WTC11 (cell line): ENCODE results near the gene WWOX.

ENCODE experiments used
- CREB1 ChIP-seq: sonication (generic); formaldehyde crosslinking; IDR thresholded peaks from 2 replicates; pipeline ENCODE4 v1.8.0; 2023; ENCODE audit warnings: mild to moderate bottlenecking, missing genetic modification reagents
- CREM ChIP-seq: sonication (generic); formaldehyde crosslinking; IDR thresholded peaks from 2 replicates; pipeline ENCODE4 v1.8.1; 2022; ENCODE audit warnings: mild to moderate bottlenecking, missing genetic modification reagents, moderate library complexity
- CTCF ChIP-seq: fragments of 200-600 bp; IDR thresholded peaks from 2 replicates; pipeline ENCODE4 v1.8.0; 2022; ENCODE audit warnings: antibody characterized with exemption
- MYBL2 ChIP-seq: sonication (generic); formaldehyde crosslinking; IDR thresholded peaks from 2 replicates; pipeline ENCODE4 v1.8.1; 2023; ENCODE audit warnings: mild to moderate bottlenecking, moderate library complexity, missing genetic modification reagents
- SOX15 ChIP-seq: fragments of 250-450 bp; sonication (Bioruptor Pico); IDR thresholded peaks from 2 replicates; pipeline ENCODE4 v1.9.0; 2021; ENCODE audit warnings: mild to moderate bottlenecking
- SP1 ChIP-seq: sonication (generic); formaldehyde crosslinking; conservative IDR thresholded peaks from 2 replicates; pipeline ENCODE4 v1.8.1; 2022; ENCODE audit warnings: missing genetic modification reagents
- TEAD1 ChIP-seq: sonication (generic); formaldehyde crosslinking; IDR thresholded peaks from 2 replicates; pipeline ENCODE4 v1.8.0; 2022; ENCODE audit warnings: mild to moderate bottlenecking, missing genetic modification reagents
- TF ChIP-seq, protein P1 (sequence below): sonication (generic); formaldehyde crosslinking; IDR thresholded peaks from 2 replicates; pipeline ENCODE4 v1.8.1; 2023; ENCODE audit warnings: mild to moderate bottlenecking, moderate library complexity, missing genetic modification reagents
- TF ChIP-seq, protein P2 (sequence below): sonication (generic); formaldehyde crosslinking; IDR thresholded peaks from 2 replicates; pipeline ENCODE4 v1.8.1; 2023; ENCODE audit warnings: mild to moderate bottlenecking, missing genetic modification reagents, moderate library complexity
- TF ChIP-seq, protein P3 (sequence below): sonication (generic); formaldehyde crosslinking; IDR thresholded peaks from 2 replicates; pipeline ENCODE4 v1.8.0; 2023; ENCODE audit warnings: missing genetic modification reagents, mild to moderate bottlenecking, borderline replicate concordance

DNA sequence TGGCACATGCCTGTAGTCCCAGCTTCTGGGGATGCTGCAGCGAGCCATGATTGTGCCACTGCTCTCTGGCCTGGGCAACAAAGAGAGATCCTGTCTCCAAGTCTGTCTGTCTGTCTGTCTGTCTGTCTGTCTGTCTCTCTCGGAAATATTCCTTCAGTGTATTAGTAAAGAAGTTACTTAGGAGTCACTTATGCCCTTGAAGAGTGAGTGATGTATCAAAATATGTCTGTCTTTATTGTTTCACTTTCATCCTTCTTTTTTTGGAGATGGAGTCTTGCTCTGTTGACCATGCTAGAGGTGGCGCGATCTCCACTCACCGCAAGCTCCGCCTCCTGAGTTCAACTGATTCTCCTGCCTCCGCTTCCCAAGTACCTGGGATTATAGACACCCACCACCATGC lies 410.5 kb downstream of the WWOX start:
- TF ChIP-seq CTCF: no peak
- TF ChIP-seq TEAD1 (CRISPR knock-in tag): no peak
- no peak for TF ChIP-seq SOX15 (CRISPR knock-in tag)
- TF ChIP-seq, protein P1, sequence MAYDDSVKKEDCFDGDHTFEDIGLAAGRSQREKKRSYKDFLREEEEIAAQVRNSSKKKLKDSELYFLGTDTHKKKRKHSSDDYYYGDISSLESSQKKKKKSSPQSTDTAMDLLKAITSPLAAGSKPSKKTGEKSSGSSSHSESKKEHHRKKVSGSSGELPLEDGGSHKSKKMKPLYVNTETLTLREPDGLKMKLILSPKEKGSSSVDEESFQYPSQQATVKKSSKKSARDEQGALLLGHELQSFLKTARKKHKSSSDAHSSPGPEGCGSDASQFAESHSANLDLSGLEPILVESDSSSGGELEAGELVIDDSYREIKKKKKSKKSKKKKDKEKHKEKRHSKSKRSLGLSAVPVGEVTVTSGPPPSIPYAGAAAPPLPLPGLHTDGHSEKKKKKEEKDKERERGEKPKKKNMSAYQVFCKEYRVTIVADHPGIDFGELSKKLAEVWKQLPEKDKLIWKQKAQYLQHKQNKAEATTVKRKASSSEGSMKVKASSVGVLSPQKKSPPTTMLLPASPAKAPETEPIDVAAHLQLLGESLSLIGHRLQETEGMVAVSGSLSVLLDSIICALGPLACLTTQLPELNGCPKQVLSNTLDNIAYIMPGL: no peak
- TF ChIP-seq, protein P2, sequence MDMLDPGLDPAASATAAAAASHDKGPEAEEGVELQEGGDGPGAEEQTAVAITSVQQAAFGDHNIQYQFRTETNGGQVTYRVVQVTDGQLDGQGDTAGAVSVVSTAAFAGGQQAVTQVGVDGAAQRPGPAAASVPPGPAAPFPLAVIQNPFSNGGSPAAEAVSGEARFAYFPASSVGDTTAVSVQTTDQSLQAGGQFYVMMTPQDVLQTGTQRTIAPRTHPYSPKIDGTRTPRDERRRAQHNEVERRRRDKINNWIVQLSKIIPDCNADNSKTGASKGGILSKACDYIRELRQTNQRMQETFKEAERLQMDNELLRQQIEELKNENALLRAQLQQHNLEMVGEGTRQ (CRISPR knock-in tag): no peak
- no peak for TF ChIP-seq CREM
- TF ChIP-seq, protein P3, sequence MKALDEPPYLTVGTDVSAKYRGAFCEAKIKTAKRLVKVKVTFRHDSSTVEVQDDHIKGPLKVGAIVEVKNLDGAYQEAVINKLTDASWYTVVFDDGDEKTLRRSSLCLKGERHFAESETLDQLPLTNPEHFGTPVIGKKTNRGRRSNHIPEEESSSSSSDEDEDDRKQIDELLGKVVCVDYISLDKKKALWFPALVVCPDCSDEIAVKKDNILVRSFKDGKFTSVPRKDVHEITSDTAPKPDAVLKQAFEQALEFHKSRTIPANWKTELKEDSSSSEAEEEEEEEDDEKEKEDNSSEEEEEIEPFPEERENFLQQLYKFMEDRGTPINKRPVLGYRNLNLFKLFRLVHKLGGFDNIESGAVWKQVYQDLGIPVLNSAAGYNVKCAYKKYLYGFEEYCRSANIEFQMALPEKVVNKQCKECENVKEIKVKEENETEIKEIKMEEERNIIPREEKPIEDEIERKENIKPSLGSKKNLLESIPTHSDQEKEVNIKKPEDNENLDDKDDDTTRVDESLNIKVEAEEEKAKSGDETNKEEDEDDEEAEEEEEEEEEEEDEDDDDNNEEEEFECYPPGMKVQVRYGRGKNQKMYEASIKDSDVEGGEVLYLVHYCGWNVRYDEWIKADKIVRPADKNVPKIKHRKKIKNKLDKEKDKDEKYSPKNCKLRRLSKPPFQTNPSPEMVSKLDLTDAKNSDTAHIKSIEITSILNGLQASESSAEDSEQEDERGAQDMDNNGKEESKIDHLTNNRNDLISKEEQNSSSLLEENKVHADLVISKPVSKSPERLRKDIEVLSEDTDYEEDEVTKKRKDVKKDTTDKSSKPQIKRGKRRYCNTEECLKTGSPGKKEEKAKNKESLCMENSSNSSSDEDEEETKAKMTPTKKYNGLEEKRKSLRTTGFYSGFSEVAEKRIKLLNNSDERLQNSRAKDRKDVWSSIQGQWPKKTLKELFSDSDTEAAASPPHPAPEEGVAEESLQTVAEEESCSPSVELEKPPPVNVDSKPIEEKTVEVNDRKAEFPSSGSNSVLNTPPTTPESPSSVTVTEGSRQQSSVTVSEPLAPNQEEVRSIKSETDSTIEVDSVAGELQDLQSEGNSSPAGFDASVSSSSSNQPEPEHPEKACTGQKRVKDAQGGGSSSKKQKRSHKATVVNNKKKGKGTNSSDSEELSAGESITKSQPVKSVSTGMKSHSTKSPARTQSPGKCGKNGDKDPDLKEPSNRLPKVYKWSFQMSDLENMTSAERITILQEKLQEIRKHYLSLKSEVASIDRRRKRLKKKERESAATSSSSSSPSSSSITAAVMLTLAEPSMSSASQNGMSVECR: no peak
- TF ChIP-seq SP1 (CRISPR knock-in tag): no peak
- no peak for TF ChIP-seq MYBL2 (CRISPR knock-in tag)
- no peak for TF ChIP-seq CREB1
